HG03060 (cell line): ENCODE measurements around the gene UBE2R2.
"Not testable (repeated sequence)": the region's sequence is repeated elsewhere in the genome, so short reads cannot be mapped to it uniquely, and the experiment has no call there.

Source experiments
- ATAC-seq: cut with Tn5 transposase; IDR thresholded peaks from one replicate; pipeline ENCODE4 v1.9.1; 2021; ENCODE audit warnings: low read depth, moderate number of reproducible peaks; ENCODE audit not compliant: unreplicated experiment

Gene UBE2R2

GRCh38 chr9:33924978-33925797 lies 108.2 kb downstream of the UBE2R2 start:
- ATAC-seq = no peak

- ATAC-seq = no peak
These were observed 110.0 kb downstream of the UBE2R2 start for GRCh38 chr9:33926746-33927485.

DNA sequence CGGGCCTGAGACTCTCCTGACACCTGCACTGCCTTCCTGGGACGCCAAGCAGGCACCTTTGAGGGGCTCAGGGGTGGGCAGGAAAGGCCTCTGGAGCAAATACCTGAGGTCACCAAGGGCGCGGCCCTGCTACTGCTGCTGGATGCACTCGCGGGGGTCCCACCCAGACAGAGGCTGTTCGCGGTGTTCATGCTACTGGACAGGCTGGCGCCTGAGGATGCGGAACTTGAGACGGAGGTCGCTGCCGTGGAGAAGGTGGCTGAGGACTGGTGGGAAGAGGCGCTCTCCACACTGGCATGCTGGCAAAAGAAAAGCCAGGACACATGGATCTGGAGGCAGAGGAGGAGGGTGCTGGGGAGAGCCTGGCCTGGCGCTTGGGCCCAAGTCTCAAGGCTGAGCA lies 110.7 kb downstream of the UBE2R2 start:
- ATAC-seq = no peak

DNA sequence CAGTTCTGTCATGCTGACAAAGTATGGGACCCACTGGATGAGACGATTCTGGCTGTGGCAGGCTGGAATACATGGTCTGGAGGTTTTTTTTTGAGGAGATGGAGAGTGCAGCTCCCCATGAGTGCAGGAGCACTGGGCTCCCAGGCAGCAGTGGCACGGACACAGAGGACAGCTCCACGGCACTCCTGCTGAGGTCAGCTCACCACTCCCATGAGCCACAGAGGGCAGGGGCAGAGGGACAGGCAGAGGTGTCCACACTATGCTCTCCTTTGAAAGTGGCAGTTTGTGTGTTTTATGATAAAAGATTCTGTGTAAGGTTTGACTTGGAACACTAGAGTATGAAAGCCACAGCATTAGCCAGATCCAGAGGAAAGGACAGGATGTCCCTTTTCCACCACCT lies 114.4 kb downstream of the UBE2R2 start:
- no peak for ATAC-seq

- ATAC-seq = no peak
These were observed 115.3 kb downstream of the UBE2R2 start for GRCh38 chr9:33932078-33932807.

- no peak for ATAC-seq
These were observed 117.4 kb downstream of the UBE2R2 start for GRCh38 chr9:33934188-33934878.

DNA sequence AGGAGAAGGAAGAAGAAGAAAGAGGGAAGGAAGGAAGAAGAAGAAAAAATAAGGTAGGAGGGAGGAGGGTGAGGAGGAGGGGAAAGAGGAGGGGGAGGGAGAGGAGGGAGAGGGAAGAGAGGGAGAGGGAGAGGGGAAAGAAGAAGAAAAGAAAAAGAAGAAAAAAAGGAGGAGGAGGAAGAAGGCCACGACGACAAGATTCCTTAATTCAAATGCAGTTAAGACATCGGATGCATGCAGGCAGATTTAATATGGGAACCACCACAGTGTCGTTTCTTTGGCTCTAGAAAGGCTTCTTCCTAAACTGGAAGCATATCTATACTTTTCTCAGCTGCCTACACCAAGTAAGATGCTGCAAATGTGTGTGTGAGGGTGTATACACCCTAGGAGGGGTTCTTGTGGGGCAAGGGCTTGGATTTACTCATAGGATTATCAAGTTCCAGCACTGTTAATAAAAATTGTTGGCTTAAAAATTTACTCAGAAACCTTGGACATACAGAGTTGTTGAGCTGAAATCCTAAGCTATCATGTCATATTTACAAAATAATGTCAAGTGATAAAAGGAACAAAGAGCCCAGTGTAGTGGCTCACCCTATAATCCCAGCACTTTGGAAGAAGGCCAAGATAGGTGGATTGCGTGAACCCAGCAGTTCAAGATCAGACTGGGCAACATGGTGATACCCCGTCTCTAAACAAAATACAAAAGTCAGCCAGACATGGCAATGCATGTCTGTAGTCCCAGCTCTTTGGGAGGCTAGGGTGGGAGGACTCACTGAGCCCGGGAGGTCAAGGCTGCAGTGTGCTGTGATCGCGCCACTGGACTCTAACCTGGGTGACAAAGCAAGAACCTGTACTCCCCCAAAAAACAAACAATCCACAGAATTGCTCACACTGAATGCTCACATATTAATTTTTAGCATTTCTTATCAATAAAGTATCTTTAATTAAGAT lies 123.2 kb downstream of the UBE2R2 start:
- no peak for ATAC-seq

DNA sequence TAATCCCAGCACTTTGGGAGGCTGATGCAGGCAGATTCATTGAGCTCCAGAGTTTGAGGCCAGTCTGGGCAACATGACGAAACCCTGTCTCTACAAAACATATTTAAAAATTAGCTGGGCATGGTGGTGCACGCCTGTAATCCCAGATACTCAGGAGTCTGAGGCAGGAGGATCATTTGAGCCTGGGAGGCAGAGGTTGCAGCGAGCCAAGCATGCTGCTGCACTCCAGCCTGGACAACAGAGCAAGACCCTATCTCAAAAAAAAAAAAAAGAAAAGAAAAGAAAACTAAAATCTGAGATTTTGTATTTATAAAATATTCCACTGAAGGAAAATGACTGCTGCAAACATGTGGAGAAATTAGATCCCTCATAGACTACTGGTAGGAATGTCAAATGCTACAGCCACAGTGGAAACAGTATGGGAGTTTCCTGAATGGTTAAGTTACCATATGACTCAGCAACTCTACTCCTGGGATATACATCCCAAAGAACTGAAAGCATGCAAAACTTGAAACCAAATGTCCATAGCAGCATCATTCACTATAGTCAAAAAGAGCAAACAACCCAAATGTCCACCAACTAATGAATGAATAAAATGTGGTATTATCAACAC lies 125.6 kb downstream of the UBE2R2 start:
- no peak for ATAC-seq

DNA sequence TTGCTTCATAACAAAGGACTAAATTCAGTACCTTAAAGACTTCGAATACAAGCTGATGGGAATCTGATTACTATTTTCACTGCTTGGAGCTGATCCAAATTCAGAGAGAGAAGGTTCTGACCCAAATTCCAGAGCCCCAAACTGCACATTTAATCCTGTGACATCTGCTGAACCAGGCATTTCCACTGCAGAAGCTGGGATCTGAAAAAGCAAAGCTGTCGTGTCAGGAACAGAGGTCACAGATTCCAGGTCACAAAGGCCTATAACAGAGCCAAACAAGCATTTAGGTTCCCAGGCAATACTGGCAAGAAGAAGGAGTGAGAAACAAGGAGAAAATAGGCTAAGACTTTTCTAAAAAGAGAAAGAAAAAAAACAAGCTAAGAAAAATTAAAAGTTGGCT lies 126.4 kb downstream of the UBE2R2 start:
- ATAC-seq = no peak

DNA sequence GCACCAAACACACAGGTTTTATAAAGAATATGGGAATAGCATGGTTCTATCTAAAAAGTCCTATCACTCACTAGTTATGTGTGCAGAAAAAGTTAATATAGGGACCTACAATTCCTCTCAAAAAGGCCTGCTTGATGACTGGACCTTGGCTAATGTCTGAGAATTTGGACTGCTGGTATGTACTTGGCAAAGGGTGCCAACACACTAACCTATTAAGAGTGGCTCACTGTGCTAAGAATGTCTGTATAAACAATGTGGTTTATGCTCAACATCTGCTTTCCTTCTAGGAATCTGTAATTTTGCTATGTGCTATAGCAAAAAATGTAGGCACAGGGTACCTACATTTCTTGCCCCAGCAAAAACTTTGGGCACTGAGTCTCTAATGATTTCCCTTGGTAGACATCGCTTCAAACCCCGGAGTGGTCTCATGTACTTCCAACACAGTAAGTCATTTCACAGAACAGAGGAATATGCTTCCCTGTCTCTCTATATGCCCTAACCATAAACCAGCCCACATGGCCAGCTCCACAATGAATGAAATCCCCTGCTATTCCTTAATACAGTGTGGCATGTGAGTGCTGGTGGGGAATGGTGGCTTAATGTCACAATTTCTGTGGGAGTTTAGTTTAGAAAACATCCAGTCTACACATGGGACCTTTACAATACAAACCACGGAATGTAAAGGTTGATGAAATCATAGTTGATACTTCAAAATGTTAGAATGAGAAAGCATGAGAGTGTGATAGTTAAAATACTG lies 130.0 kb downstream of the UBE2R2 start:
- ATAC-seq = no peak

GRCh38 chr9:33950371-33950770 lies 133.4 kb downstream of the UBE2R2 start:
- ATAC-seq = no peak

DNA sequence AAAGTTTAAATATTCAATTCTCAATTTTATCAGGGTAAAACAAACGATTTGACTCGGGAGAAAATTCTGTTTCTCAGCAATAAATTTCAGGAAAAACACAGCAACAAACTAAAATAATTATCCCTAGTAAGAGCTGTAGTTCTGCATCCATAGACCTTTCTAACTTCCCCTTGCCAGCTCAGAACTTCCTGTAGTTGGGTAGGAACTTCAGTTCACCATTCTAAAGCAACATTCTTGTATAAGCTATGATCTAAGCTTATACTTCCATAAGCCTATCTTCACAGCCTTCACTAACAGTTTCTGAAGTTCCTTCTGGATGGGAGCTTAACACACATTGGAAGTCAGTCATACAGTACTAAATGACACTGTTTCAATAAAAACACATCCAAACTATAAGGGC lies 135.1 kb downstream of the UBE2R2 start:
- no peak for ATAC-seq

- ATAC-seq = no peak
These were observed 139.6 kb downstream of the UBE2R2 start for GRCh38 chr9:33956544-33956943.

GRCh38 chr9:33959725-33960124 lies 142.8 kb downstream of the UBE2R2 start:
- no peak for ATAC-seq

DNA sequence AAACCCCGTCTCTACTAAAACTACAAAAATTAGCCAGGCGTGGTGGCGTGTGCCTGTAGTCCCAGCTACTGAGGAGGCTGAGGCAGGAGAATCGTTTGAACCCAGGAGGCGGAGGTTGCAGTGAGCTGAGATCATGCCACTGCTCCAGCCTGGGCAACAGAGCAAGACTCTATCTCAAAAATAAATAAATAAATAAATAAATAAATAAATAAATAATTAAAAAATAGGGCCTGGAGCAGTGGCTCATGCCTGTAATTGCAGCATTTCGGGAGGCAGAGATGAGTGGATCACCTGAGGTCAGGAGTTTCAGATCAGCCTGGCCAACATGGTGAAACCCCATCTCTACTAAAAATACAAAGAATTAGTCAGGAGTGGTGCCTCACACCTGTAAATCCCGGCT lies 145.5 kb downstream of the UBE2R2 start:
- ATAC-seq = not testable (repeated sequence)

GRCh38 chr9:33964086-33964768 lies 147.3 kb downstream of the UBE2R2 start:
- no peak for ATAC-seq
